Omental fat pad (tissue), 4 donors: ENCODE results near the gene CRX. TPM values are rescaled to one million over a fixed set of nuclear protein-coding genes. Genes with fewer than 3 reads are reported as not detected.
A peak's percentile ranks its signal among the peaks of the same experiment; 100 is the strongest.
"Not testable (repeated sequence)": the region's sequence is repeated elsewhere in the genome, so short reads cannot be mapped to it uniquely, and the experiment has no call there.

Experiments
- ATAC-seq: fragments of 150-250 bp; one replicate; pipeline ENCODE4 v1.9.1; 2016; ENCODE audit warnings: mild to moderate bottlenecking, moderate library complexity; ENCODE audit not compliant: low FRiP score
- DNase-seq: peaks from one replicate; pipeline ENCODE4 v3.0.0-alpha.2; 2019; ENCODE audit warnings: low spot score
- total RNA-seq, 4 donors: library from RNA; depleted of rRNA; stranded (reverse); fragments of >200 nt; gene quantifications; one replicate each; pipeline ENCODE4 v1.1.0, GENCODE V29; 2016
- TF ChIP-seq, protein P1 (sequence below), 3 donors: fragments of 450-650 bp; IDR thresholded peaks; one replicate each; pipeline ENCODE4 v1.5.1; 2016 to 2017; ENCODE audit warnings: antibody characterized with exemption in 3 of 3, mild to moderate bottlenecking in 3 of 3, moderate library complexity in 2 of 3

The CRX gene
- total RNA-seq: not detected

DNA sequence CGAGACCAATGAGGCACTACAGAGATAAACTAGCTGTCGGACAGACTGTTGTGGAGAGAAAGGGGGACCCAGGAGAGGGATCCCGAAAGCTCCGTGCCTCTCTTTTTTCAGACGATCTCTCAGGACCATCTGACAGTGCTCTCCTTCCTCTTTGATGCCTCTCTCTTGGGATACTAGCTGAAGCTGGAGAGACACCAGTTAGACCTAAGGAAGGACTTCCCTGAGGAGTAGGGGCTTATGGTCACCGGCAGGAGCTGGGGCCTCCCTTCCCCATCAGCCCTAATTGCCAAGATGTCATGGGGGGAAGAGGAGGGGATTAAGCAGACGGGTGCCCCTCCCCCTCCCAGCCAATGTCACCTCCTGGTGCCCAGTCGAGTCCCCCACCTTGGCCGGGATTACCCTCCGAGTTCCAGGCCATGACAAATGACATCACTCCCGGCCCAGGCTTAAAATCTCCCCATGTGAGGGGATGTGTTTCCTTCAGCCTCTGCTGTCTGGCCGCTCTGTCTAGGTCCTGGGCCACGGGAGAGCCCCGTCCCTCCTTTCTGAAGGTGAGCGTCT, at the start of gene CRX:
CRX (plus strand) TSS at position 478 of the 561 bp plus-strand sequence. CDS start 12,507 bp downstream, outside the sequence.
- TF ChIP-seq, protein P1, sequence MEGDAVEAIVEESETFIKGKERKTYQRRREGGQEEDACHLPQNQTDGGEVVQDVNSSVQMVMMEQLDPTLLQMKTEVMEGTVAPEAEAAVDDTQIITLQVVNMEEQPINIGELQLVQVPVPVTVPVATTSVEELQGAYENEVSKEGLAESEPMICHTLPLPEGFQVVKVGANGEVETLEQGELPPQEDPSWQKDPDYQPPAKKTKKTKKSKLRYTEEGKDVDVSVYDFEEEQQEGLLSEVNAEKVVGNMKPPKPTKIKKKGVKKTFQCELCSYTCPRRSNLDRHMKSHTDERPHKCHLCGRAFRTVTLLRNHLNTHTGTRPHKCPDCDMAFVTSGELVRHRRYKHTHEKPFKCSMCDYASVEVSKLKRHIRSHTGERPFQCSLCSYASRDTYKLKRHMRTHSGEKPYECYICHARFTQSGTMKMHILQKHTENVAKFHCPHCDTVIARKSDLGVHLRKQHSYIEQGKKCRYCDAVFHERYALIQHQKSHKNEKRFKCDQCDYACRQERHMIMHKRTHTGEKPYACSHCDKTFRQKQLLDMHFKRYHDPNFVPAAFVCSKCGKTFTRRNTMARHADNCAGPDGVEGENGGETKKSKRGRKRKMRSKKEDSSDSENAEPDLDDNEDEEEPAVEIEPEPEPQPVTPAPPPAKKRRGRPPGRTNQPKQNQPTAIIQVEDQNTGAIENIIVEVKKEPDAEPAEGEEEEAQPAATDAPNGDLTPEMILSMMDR (IDR thresholded peaks at IDR 0.05): no peak
- no peak for DNase-seq
- ATAC-seq: no peak

DNA sequence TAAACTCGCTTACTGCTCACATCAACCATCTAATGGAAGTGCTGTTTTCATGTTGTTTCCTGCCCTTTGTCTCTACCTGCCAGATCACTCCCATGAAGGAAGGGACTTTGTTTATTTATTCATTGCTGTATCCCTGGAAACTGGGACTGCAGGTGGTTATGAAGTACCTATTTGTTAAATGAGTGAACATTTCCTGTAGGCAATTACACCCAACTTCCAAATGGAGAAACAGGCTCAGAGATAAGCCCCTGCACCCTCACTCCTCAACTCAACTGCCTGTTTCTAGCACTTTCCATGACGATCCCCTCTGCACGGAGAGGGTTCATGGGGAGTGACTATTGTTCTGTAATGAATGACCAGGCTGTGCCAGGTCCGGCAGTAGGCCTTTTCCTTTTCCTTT, 45.2 kb upstream of the CRX start:
- TF ChIP-seq, protein P1 (IDR thresholded peaks at IDR 0.05): no peak
- DNase-seq (no peak), ATAC-seq (no peak)

DNA sequence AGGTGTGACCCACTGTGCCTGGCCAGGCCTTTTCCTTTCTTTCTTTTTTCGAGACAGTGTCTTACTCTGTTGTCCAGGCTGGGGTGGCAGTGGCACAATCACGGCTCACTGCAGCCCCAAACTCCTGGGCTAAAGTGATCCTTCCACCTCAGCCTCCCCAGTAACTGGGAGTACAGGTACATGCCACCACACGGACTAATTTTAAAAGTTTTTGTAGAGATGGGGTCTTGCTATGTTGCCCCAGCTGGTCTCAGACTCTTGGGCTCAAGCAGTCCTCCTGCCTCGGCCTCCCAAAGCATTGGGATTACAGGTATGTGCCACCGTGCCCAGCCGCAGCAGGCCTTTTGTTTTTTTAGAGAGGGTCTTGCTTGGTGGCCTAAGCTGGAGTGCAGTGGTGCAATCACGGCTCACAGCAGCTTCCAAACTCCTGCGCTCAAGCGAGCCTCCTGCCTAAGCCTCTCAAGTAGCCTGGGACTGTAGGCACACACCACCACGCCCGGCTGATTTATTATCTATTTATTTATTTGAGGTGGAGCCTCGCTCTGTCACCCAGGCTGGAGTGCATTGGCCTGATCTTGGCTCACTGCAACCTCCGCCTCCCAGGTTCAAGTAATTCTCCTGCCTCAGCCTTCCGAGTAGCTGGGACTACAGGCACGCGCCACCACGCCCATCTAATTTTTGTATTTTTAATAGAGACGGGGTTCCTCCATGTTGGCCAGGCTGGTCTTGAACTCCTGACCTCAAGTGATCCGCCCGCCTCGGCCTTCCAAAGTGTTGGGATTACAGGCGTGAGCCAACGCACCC, 44.3 kb upstream of the CRX start:
- DNase-seq, ATAC-seq: not testable (repeated sequence)

DNA sequence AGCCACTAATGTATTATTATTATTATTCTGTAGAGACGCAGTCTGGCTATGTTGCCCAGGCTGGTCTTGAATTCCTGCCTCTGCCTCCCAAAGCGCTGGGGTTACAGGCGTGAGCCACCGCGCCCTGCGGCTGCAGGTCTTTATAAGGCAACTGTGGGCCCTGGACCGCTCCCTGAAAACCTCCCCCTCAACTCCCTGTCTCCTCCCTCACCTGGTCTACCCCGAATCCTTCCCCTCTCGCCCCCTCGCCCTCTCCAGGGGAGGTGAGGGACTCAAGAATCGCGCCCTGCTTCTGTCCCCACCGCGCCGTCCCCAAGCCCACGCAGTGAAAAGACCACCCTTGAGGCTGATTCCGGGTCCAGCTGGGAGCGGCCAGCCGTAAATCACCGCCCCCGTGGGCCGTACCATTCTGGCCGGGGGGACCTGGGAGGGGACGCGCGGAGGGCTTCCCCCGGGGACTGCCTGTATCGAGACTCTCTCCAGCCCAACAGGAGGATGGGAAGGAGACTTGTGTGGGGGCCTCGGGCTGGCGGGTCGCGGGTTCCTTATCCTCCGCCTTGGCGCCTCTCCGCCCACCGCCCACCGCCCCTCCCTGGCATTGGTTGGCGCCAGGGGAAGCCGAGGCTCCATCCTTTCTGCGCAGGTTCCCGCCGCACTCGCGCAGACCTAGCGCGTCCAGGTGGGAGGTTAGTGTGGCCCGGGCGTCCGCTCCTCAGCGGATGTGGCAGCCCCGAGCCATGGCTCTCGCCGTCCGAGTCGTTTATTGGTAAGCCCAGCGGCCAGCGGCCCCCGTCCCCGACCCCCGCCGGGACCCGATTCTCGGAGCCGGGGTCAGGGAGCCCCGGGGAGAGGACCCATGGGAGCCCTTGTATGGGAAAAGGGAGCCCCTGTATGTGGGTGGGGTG, 43.4 kb upstream of the CRX start, which contains the start of gene SELENOW:
SELENOW (plus strand) TSS at position 655 of the 905 bp plus-strand sequence; CDS start at position 738, 83 bp downstream.
- ATAC-seq (peak; percentile 85), DNase-seq (no peak)
- TF ChIP-seq, protein P1 (IDR thresholded peaks at IDR 0.05): no peak

DNA sequence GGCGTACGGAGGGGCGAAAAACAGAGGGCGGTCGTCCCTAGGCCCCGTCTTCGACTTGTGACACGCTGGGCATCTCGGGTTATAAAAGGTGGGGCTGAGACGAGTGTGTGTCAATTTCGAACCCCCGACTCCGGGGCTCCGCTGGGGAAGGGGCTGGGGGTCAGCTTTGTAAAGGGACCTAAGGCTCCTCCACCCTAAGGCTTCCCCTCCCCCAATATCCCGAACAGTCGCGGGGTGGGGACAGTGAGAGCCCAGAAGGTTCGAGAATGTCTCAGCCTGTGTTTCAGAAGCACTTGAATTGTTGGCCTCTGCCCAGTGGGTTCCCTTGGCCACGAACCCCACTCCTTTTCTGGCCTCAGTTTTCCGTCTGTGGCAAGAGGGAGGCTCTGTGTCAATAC, 42.8 kb upstream of the CRX start:
- TF ChIP-seq, protein P1 (IDR thresholded peaks at IDR 0.05): no peak
- DNase-seq: no peak
- peak; percentile 9 for ATAC-seq

DNA sequence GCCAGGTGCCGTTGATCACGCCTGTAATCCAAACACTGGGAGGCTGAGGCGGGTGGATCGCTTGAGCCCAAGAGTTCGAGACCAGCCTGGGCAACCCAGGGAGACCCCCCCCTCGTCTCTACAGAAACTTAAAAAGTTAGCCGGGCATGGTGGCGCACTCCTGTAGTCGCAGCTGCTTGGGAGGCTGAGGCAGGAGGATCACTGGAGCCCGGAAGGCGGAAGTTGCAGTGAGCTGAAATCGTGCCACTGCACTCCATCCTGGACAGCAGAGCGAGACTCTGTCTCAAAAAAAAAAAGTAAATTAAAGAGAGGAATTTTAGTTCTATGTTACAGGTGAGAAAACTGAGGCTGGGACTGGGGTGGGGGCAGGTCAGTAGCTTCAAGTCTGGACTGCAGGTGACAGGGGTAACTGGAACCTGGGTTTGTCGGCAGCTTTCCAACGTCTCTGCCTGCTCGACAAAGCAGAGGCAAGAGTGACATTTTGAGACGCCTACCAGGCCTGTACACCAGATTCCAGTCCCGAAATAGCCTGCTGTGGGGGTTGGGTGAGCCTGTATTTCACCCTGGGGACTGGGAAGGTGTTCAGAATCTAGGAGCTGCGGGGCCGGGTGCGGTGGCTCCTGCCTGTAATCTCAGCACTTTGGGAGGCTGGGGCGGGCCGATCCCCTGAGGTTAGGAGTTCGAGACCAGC, 42.1 kb upstream of the CRX start:
- TF ChIP-seq, protein P1 (IDR thresholded peaks at IDR 0.05): no peak

DNA sequence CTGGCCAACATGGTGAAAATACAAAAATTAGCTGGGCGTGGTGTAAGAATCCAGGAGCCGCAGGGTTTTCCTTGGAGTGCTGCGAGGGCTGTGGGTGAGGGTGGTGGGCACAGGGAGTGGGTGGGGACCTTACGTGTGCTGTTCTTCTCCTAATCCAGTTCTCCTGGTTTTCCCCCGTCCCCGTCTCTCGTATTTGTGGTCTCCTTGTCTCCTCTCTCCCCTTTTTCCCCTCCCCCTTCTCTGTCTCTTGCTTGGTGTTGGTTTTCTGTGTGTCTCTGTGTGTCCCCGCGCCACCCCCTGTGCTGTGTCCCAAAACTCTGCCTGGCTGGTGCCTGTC, 41.6 kb upstream of the CRX start:
- DNase-seq (no peak), ATAC-seq (no peak)
- TF ChIP-seq, protein P1 (IDR thresholded peaks at IDR 0.05): no peak

More for the DNA sequence above, 42.1 kb upstream of the CRX start:
- DNase-seq: no peak
- no peak for ATAC-seq
